ENCODE measurements around the gene NUDT22. TPM values are rescaled to one million over a fixed set of nuclear protein-coding genes. Genes with fewer than 3 reads are reported as not detected.

NUDT22 gene
- total RNA-seq, 4 donors from 2014 or later: 44.5 to 66.1 (median 54.4) TPM

GRCh38 chr11:64260147-64260708, 34.2 kb downstream of the NUDT22 start:
- Histone ChIP-seq H3K36me3 (peaks cover 95% of the 10 kb centered on the region), H3K9me3 (no peaks in the 10 kb centered on the region), H3K27ac (no peak overlapping the region), H3K27me3 (no peaks in the 10 kb centered on the region), H3K4me3 (no peak overlapping the region), H3K4me1 (no peaks in the 10 kb centered on the region)
- 94% methylated on average over 6 of the region's 6 CpGs for WGBS
- no peak for DNase-seq (ENCODE audit: low spot score in 2 of 2)
- TF ChIP-seq CTCF (IDR thresholded peaks at IDR 0.05) (no peak), POLR2A (IDR thresholded peaks at IDR 0.05) (no peak), EP300 (IDR thresholded peaks at IDR 0.05) (no peak), POLR2AphosphoS5 (IDR thresholded peaks at IDR 0.05) (no peak)

GRCh38 chr11:64261556-64262080, 35.5 kb downstream of the NUDT22 start:
- Histone ChIP-seq H3K27ac (no peak overlapping the region), H3K27me3 (no peaks in the 10 kb centered on the region), H3K36me3 (peaks cover 93% of the 10 kb centered on the region), H3K9me3 (no peaks in the 10 kb centered on the region), H3K4me3 (no peak overlapping the region), H3K4me1 (no peaks in the 10 kb centered on the region)
- no peak for DNase-seq (ENCODE audit: low spot score in 2 of 2)
- TF ChIP-seq POLR2AphosphoS5 (IDR thresholded peaks at IDR 0.05) (no peak), CTCF (IDR thresholded peaks at IDR 0.05) (no peak), EP300 (IDR thresholded peaks at IDR 0.05) (no peak), POLR2A (IDR thresholded peaks at IDR 0.05) (no peak)
- 89% methylated on average over 13 of the region's 18 CpGs for WGBS

- no peaks in the 10 kb centered on the region for H3K27me3 ChIP-seq
- H3K36me3 ChIP-seq: peaks cover 86% of the 10 kb centered on the region
- H3K4me1 ChIP-seq: peaks cover 6% of the 10 kb centered on the region
- WGBS: 93% methylated on average over 17 of the region's 42 CpGs
- H3K27ac ChIP-seq: no peak overlapping the region
- no peaks in the 10 kb centered on the region for H3K9me3 ChIP-seq
- no peak for DNase-seq (ENCODE audit: low spot score in 2 of 2)
- TF ChIP-seq POLR2AphosphoS5 (IDR thresholded peaks at IDR 0.05) (no peak), POLR2A (IDR thresholded peaks at IDR 0.05) (no peak), CTCF (IDR thresholded peaks at IDR 0.05) (no peak), EP300 (IDR thresholded peaks at IDR 0.05) (no peak)
- H3K4me3 ChIP-seq: no peak overlapping the region
Measured at GRCh38 chr11:64262271-64263002, 36.4 kb downstream of the NUDT22 start.

GRCh38 chr11:64263021-64263946, 37.2 kb downstream of the NUDT22 start:
- peaks cover 78% of the 10 kb centered on the region for H3K36me3 ChIP-seq
- H3K4me3 ChIP-seq: no peak overlapping the region
- H3K27me3 ChIP-seq: no peaks in the 10 kb centered on the region
- DNase-seq (ENCODE audit: low spot score in 2 of 2): no peak
- no peak overlapping the region for H3K27ac ChIP-seq
- H3K4me1 ChIP-seq: peaks cover 14% of the 10 kb centered on the region
- no peaks in the 10 kb centered on the region for H3K9me3 ChIP-seq
- TF ChIP-seq EP300 (IDR thresholded peaks at IDR 0.05) (no peak), CTCF (IDR thresholded peaks at IDR 0.05) (no peak), POLR2A (IDR thresholded peaks at IDR 0.05) (no peak)
- 84% methylated on average over 8 of the region's 29 CpGs for WGBS
